Endometrium (tissue), 2 donors: ENCODE results near the gene DOCK10.
"Not testable (repeated sequence)": the region's sequence is repeated elsewhere in the genome, so short reads cannot be mapped to it uniquely, and the experiment has no call there.

Source experiments
- FAIRE-seq: peaks from 2 replicates; lab custom pipeline; 2012; peaks lifted over from hg19 to GRCh38; lab: Jason Lieb, UNC
- donor health status: control.
- donor health status: control.

DOCK10 gene

GRCh38 chr2:224918626-224919471 lies 123.4 kb downstream of the DOCK10 start:
- FAIRE-seq = no peak

DNA sequence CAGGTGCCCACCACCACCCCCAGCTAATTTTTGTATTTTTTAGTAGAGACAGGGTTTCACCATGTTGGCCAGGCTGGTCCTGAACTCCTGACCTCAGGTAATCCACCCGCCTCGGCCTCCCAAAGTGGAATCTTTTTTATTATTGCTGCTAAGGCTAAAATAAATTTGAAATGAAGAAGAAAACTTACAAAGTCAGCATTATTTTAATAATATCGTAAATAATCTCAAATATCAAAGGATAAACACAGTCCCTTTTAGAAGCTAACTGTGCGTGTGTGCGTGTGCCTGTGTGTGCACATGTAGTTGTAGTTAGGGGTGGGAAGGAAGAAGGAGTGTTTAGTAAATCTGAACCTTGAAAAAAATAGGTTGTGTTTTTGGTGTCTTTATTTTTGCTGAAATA lies 125.0 kb downstream of the DOCK10 start:
- FAIRE-seq = not testable (repeated sequence)

DNA sequence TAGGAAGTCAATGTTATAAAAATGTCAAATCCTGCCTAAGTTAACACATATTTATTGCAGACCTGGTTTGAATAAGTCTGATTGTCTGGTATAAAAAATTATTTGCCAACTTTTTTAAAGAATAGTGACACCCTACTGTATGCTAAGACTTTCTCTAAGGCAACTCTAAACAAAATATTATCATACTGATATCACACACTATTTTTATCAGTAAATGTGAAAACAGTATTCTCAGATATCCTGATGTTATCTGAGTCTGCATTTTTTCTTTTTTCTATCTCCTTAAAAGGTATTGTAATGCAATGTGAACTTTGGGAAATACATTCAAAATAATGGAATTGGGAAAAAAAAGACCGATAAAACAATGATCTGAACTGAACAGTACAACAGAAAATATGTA lies 127.1 kb downstream of the DOCK10 start:
- FAIRE-seq = no peak

DNA sequence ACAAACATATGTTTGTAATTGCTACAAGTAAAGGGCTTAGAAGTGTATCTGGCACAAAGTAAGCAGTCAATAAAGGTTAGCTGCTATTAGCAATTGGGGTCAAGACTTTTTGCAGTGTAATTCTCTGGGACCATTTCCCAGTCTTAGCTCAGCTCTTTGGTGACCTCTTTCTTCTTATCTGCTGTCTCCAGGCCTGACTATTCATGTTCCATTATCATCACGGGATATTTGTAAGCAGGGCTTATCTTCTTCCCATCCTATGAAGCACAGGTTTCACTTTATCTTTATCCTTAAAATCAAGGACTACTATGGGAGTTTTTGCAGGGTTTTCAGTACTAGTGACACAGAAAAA lies 131.7 kb downstream of the DOCK10 start:
- no peak for FAIRE-seq

GRCh38 chr2:224909885-224910573 lies 132.2 kb downstream of the DOCK10 start:
- FAIRE-seq = no peak

DNA sequence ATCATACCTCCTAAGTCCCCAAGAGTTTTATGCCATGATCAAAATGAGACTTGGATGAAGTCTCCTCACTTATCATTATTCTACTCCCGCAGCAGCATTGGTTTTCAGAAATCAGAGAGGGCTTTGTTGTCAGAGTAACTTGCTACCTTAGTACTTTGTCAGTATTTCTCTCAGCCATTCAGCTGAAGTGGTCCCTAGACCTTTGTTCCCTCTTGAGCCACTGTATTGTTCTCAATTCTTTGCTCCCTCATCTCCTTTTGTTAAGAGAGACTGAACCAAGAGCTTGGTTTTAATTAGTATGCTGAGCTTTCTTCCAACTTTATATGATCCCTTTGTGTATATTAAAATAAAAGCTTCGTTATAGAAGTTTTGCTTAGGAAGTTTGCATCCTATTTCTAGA lies 133.4 kb downstream of the DOCK10 start:
- no peak for FAIRE-seq

DNA sequence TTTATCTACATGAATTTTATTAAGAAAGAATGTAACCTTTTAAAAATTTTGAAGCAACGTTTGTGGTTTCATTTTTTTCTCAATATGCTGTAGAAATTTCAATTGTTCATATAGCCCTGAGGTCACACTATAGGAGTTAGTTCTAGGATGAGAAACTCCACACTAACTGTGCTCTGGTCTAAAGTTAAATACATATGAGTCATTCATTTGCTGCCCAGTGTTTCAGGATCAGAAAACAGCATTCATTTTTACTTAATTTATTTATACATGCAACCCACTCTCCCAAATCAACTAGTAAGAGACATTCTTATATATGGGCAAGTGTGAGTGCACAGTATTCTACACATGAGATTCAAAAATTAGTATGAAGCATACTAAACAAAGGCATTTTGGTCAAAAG lies 137.9 kb downstream of the DOCK10 start:
- FAIRE-seq = no peak

DNA sequence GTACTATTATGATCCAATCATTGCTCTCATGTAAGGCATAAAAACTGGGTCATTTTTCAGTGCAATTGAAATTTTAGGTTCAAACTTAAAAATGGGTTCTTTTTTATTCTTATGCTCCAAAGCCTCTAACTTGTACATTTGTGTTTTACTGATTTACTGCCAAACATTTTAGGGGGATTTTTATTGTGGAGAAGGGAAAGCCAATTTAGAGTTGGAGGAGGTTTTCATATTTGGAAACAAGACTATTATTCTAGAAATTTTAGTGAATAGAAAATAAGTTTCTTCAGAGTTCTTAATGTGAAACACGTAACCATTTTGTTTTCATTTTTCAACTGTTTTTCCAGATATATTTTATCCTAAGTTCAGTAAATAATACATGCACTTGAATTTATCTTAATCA lies 138.6 kb downstream of the DOCK10 start:
- peak; percentile 85 for FAIRE-seq

DNA sequence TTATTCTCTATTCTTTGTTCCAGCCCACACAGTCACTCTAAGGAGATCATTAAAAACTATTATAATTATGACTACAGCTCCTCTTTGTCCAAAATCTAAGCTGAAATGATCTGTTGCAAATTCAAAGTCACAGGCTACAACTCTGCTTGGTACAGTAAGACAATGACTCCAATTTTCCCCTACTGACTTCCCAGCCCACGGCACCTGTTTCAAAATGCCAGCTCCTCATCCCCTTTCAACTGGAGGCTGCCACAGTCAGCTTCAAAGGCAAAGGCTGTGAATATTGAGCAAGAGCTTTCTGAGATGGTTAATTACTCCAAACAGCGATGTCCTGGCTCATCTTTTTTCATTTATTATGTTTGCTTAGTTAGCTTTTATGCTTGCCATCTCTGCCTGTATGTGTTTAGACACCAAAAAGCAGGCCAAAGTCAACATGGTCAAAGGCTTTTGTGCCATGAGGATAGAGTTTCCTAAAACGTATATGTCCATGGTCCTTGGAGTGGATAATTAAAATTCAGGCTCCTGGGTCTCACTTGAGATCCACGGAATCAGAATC lies 141.1 kb downstream of the DOCK10 start:
- no peak for FAIRE-seq

- no peak for FAIRE-seq
Measured at GRCh38 chr2:224895377-224895776, 146.9 kb downstream of the DOCK10 start.

DNA sequence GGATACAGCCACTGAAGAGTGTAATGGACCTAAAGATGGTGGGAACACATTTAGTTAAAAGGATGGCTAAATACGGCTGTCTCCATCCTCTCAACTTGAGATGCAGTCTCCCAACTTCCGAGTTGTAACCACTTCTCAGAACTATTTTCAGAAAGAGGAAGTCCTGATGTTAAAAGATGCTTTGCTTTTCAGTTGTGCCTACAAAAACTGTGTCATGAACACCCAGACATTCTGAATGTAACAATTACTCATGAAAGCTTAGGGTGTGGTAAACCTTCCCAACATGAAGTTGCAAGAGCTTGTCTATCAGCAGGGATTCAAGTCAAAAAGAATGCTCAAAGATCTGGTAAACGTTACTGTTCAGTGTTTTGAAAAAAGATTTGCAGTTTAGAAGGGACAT lies 147.9 kb downstream of the DOCK10 start:
- FAIRE-seq = no peak

- FAIRE-seq = no peak
Measured at GRCh38 chr2:224893848-224894247, 148.4 kb downstream of the DOCK10 start.

DNA sequence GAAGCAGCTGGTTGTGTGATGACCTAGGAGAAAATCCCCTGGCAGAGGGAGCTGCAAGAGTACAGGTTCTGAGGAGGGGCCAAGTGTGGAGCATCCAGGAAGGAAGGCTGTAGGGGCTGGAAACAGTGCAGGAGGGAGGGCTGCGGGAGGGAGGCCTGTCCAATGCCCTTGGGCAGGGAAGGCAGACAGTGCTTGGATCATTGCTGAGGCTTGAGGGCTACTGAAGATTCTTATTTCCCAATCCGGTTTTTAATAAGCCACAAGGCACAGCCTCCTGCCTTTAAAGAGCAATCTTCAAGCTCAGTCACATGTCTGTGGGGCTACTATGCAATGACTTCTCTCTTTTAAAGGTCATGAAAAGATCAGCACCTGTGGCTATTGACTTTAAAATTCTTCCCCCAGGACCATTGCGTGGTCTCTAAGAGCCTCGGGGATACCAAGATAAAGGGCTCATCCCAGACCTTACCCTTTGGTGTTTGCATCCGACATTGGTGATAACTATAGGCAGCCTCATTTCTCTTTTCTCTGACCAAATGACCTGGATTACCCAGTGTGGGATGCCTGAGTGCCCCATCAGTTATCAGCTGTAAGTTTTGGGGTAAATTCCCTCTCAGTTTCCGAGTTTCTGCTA lies 149.6 kb downstream of the DOCK10 start:
- no peak for FAIRE-seq

GRCh38 chr2:224890372-224890771 lies 151.9 kb downstream of the DOCK10 start:
- no peak for FAIRE-seq

- FAIRE-seq = no peak
Measured at GRCh38 chr2:224887141-224887540, 155.1 kb downstream of the DOCK10 start.

- FAIRE-seq = no peak
Measured at GRCh38 chr2:224885836-224886547, 156.3 kb downstream of the DOCK10 start.

DNA sequence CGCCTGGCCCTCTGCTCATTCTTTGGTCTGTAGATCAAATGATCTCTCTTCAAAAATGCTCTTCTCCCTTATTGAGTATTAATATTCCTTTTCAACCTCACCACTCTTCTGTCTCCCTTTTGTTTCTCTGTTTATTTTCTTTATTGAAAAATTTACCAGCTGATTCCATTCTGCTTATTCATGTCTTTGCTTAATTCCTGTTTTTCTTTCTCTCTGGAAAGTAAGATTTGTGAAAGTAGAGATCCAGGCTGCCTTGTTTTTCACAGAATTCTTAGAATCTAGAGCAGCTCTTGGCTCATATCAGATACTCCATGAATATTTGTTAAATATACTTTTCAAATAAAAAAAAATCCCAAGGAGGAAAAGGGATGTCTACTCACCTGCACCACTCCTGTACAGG lies 157.0 kb downstream of the DOCK10 start:
- FAIRE-seq = no peak

- no peak for FAIRE-seq
Measured at GRCh38 chr2:224884188-224884587, 158.1 kb downstream of the DOCK10 start.

DNA sequence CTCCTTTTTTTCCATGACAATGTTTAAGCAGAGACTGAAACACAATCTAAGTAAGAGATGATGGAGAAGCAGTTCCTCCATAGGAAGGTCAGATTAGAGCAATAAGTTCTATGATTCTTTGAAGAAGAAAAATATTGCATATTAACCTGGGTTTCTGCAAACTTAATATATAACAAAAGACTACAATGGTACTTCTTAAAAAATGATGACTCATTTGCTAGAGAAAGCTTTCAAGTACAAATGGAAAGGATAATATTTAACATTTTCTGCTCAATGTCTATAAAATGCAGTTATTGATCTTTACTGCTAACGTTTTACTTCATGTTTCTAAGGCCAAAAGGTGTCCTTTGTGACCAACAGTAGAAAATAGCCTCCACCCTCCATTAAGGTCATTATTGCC lies 158.6 kb downstream of the DOCK10 start:
- no peak for FAIRE-seq

DNA sequence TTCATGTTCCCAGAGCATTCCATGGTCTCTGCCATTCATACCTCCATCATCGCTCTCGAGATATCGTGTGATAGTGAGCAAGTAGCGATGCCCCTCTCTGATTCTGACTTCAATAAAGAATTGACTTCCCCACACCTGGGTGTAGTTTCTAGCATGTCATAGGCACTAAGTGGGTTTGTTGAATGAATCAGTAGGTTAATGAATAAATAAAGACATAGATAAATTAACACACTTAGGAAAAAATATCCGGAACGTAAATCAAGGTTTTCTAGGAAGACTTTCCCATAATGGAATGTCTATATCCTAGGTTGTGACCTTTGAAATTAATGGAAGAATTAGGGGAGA lies 159.1 kb downstream of the DOCK10 start:
- FAIRE-seq = no peak

GRCh38 chr2:224882291-224883171 lies 159.7 kb downstream of the DOCK10 start:
- FAIRE-seq = no peak
